HepG2 (cell line): ENCODE data around the gene NTN5. TPM values are rescaled to one million over a fixed set of nuclear protein-coding genes. Genes with fewer than 3 reads are reported as not detected.
A peak's percentile ranks its signal among the peaks of the same experiment; 100 is the strongest.

ENCODE experiments used
- ATAC-seq: fragments of 200-7000 bp; cut with Tn5 transposase; 3 replicates; pipeline ENCODE4 v1.9.1; 2020; ENCODE audit warnings: mild to moderate bottlenecking, moderate library complexity
- BruUV-seq: library from RNA; stranded (reverse); fragments of 400-500 nt; replicated peaks from 2 replicates; lab custom pipeline; 2021; lab: Mats Ljungman, UMichigan
- CTCF ChIA-PET: fragments of 300-600 bp; formaldehyde crosslinking; extraction: SDS; loops from one replicate; lab custom pipeline; 2021; ENCODE audit warnings: low total read pairs, inconsistent platforms, low intra/inter-chr PET ratio; lab: Yijun Ruan, JAX
- POLR2A ChIA-PET: fragments of 350-600 bp; sonication (Branson Sonifier 250); formaldehyde crosslinking; loops from one replicate; lab custom pipeline; 2020; ENCODE audit warnings: antibody characterized with exemption, inconsistent platforms; lab: Yijun Ruan, JAX
- DNase-seq: peaks from one replicate; pipeline ENCODE4 v3.0.0-alpha.2; 2015; ENCODE audit warnings: low spot score
- FAIRE-seq: peaks from 3 replicates; lab custom pipeline; 2011; peaks lifted over from hg19 to GRCh38; lab: Jason Lieb, UNC
- H2AFZ ChIP-seq: one replicate; pipeline ENCODE4 v1.6.1; 2011; ENCODE audit warnings: low read length, inconsistent platforms
- H3K27ac ChIP-seq: fragments of 300-600 bp; 3 replicates; pipeline ENCODE4 v1.8.0; 2011; ENCODE audit warnings: mixed run types, mild to moderate bottlenecking, mixed read lengths, low read length, inconsistent platforms; ENCODE audit not compliant: insufficient read depth; ENCODE audit errors: extremely low read length
- H3K27me3 ChIP-seq, 2 experiments: fragments of 200-600 bp in 1 of 2; 2 replicates in 1 of 2; 3 replicates in 1 of 2; pipeline versions ENCODE4 v1.6.0 to v1.8.0; 2011; ENCODE audit warnings: low read length in 2 of 2, mild to moderate bottlenecking in 2 of 2, moderate library complexity in 2 of 2, inconsistent platforms in 1 of 2; ENCODE audit not compliant: insufficient read depth in 2 of 2, control insufficient read depth in 1 of 2
- H3K36me3 ChIP-seq, 2 experiments: fragments of 200-600 bp in 1 of 2; replicated peaks in 1 of 2; 2 replicates in 1 of 2; 3 replicates in 1 of 2; pipeline versions ENCODE4 v1.5.1 to v1.8.0; 2011; ENCODE audit warnings: low read length in 2 of 2, inconsistent platforms in 1 of 2; ENCODE audit not compliant: insufficient read depth in 2 of 2, control insufficient read depth in 1 of 2
- H3K4me1 ChIP-seq: 2 replicates; pipeline ENCODE4 v1.5.1; 2012; ENCODE audit warnings: low read length, inconsistent platforms; ENCODE audit not compliant: insufficient read depth
- H3K4me2 ChIP-seq: 2 replicates; pipeline ENCODE4 v1.6.0; 2011; ENCODE audit warnings: low read depth, low read length, inconsistent platforms
- H3K4me3 ChIP-seq, 3 experiments: fragments of 200-600 bp in 1 of 3; sonication (generic), shearing (Covaris generic) in 1 of 3; replicated peaks in 1 of 3; 2 replicates each; pipeline ENCODE4 v1.5.1; 2011 to 2016; ENCODE audit warnings: low read length in 3 of 3, inconsistent platforms in 2 of 3, low read depth in 2 of 3, mild to moderate bottlenecking in 2 of 3, control low read depth in 1 of 3, mixed read lengths in 1 of 3; ENCODE audit not compliant: insufficient read depth in 1 of 3
- H3K79me2 ChIP-seq: one replicate; pipeline ENCODE4 v1.6.1; 2011; ENCODE audit warnings: low read length, inconsistent platforms; ENCODE audit not compliant: insufficient read depth
- H3K9ac ChIP-seq: 2 replicates; pipeline ENCODE4 v1.6.0; 2011; ENCODE audit warnings: mild to moderate bottlenecking, low read depth, low read length, inconsistent platforms; ENCODE audit not compliant: insufficient read depth
- H3K9me3 ChIP-seq: 2 replicates; pipeline ENCODE4 v1.5.1; 2012; ENCODE audit warnings: mild to moderate bottlenecking, low read length
- H4K20me1 ChIP-seq: 2 replicates; pipeline ENCODE4 v1.6.0; 2011; ENCODE audit warnings: inconsistent platforms, mild to moderate bottlenecking, low read length, moderate library complexity; ENCODE audit not compliant: insufficient read depth
- BCL6 ChIP-seq: IDR thresholded peaks from 2 replicates; pipeline ENCODE4 v1.6.1; 2016; ENCODE audit warnings: missing genetic modification reagents, missing compliant biosample characterization
- BORCS8-MEF2B ChIP-seq: sonication (generic); formaldehyde crosslinking; IDR thresholded peaks from 2 replicates; pipeline ENCODE4 v1.8.0; 2022; ENCODE audit warnings: mild to moderate bottlenecking, missing genetic modification reagents
- CENPBD1 ChIP-seq: sonication (generic); formaldehyde crosslinking; IDR thresholded peaks from 2 replicates; pipeline ENCODE4 v1.8.0; 2022; ENCODE audit warnings: missing genetic modification reagents, low read depth, mild to moderate bottlenecking, borderline replicate concordance
- ETS1 ChIP-seq: sonication (generic); formaldehyde crosslinking; IDR thresholded peaks from 2 replicates; pipeline ENCODE4 v1.4.0; 2020; ENCODE audit warnings: missing genetic modification reagents
- FIP1L1 ChIP-seq: fragments of 200-400 bp; formaldehyde crosslinking; IDR thresholded peaks from 2 replicates; pipeline ENCODE4 v1.6.1; 2018; ENCODE audit warnings: low read depth, mild to moderate bottlenecking, low read length, moderate library complexity, borderline replicate concordance; ENCODE audit not compliant: insufficient read depth
- FOXP1 ChIP-seq, 2 experiments: fragments of 450-650 bp in 1 of 2; IDR thresholded peaks; 2 replicates each; pipeline ENCODE4 v1.6.1; 2017 to 2018; ENCODE audit warnings: antibody characterized with exemption in 1 of 2
- HMG20A ChIP-seq: IDR thresholded peaks from 2 replicates; pipeline ENCODE4 v1.6.1; 2016; ENCODE audit warnings: borderline replicate concordance
- HNRNPUL1 ChIP-seq: fragments of 200-400 bp; formaldehyde crosslinking; IDR thresholded peaks from 2 replicates; pipeline ENCODE4 v1.6.1; 2017; ENCODE audit warnings: low read depth, mild to moderate bottlenecking, low read length, moderate library complexity
- IRF2 ChIP-seq: IDR thresholded peaks from 2 replicates; pipeline ENCODE4 v1.6.1; 2018; ENCODE audit warnings: missing genetic modification reagents, missing compliant biosample characterization
- KMT2A ChIP-seq: sonication (generic); formaldehyde crosslinking; IDR thresholded peaks from 2 replicates; pipeline ENCODE4 v1.4.0; 2020; ENCODE audit warnings: missing genetic modification reagents
- PCBP2 ChIP-seq: fragments of 200-400 bp; formaldehyde crosslinking; optimal IDR thresholded peaks from 2 replicates; pipeline ENCODE3; 2018; ENCODE audit warnings: low read length, low read depth; ENCODE audit not compliant: poor library complexity, severe bottlenecking
- RBFOX2 ChIP-seq: fragments of 200-400 bp; formaldehyde crosslinking; IDR thresholded peaks from 2 replicates; pipeline ENCODE4 v1.6.1; 2017; ENCODE audit warnings: low read depth, mild to moderate bottlenecking, low read length
- SP5 ChIP-seq: IDR thresholded peaks from 2 replicates; pipeline ENCODE4 v1.6.1; 2016; ENCODE audit warnings: low read depth, borderline replicate concordance
- ZBTB38 ChIP-seq: sonication (generic); formaldehyde crosslinking; IDR thresholded peaks from 2 replicates; pipeline ENCODE4 v1.5.1; 2020; ENCODE audit warnings: mild to moderate bottlenecking, missing genetic modification reagents
- ZC3H13 ChIP-seq: sonication (generic); formaldehyde crosslinking; IDR thresholded peaks from 2 replicates; pipeline ENCODE4 v1.8.1; 2023; ENCODE audit warnings: mild to moderate bottlenecking, missing genetic modification reagents, moderate library complexity
- ZNF263 ChIP-seq: sonication (generic); formaldehyde crosslinking; IDR thresholded peaks from 2 replicates; pipeline ENCODE4 v1.4.0; 2020; ENCODE audit warnings: missing genetic modification reagents
- ZNF446 ChIP-seq: sonication (generic); formaldehyde crosslinking; IDR thresholded peaks from 2 replicates; pipeline ENCODE4 v1.5.0; 2020; ENCODE audit warnings: mild to moderate bottlenecking, missing genetic modification reagents
- ZNF546 ChIP-seq: sonication (generic); formaldehyde crosslinking; conservative IDR thresholded peaks from 2 replicates; pipeline ENCODE4 v1.8.1; 2023; ENCODE audit warnings: mild to moderate bottlenecking, missing genetic modification reagents
- ZNF672 ChIP-seq: sonication (generic); formaldehyde crosslinking; IDR thresholded peaks from 2 replicates; pipeline ENCODE4 v1.8.1; 2022; ENCODE audit warnings: missing genetic modification reagents
- ZNF777 ChIP-seq: sonication (generic); formaldehyde crosslinking; IDR thresholded peaks from 2 replicates; pipeline ENCODE4 v1.4.0; 2020; ENCODE audit warnings: missing genetic modification reagents
- ZNF891 ChIP-seq: sonication (generic); formaldehyde crosslinking; IDR thresholded peaks from 2 replicates; pipeline ENCODE4 v1.5.0; 2020; ENCODE audit warnings: mild to moderate bottlenecking, missing genetic modification reagents
- WGBS: methylation state at CpG from one replicate; pipeline ENCODE4 v1.1.6; 2017; ENCODE audit warnings: low lambda C conversion rate; 5-methylcytosine and 5-hydroxymethylcytosine counted together
- in situ Hi-C: cut with HindIII; loops from 2 replicates; pipeline ENCODE4 v1.10.0; 2017; ENCODE audit warnings: low pct_unique_long_range_greater_than_20kb; ENCODE audit not compliant: extremely low pct_ligation_motif_present
- intact Hi-C: fragments of 100-400 bp; cut with micrococcal nuclease; formaldehyde crosslinking; loops from one replicate; pipeline ENCODE4 v1.10.0; 2022; ENCODE audit not compliant: unreplicated experiment
- polyA plus RNA-seq, 8 experiments: library from polyadenylated mRNA; depleted of rRNA in 3 of 8; stranded (reverse) in 7 of 8; unstranded in 1 of 8; fragments of >200 nt; fragmentation: Illumina TruSeq in 4 of 8; extraction: Trizol in 4 of 8; gene quantifications; 2 replicates each; pipeline versions ENCODE4 v1.2.1 to v1.2.3, GENCODE V29; 2011 to 2016; ENCODE audit warnings: low read depth in 4 of 8, missing spikeins in 1 of 8, mixed read lengths in 1 of 8; ENCODE audit not compliant: insufficient read depth in 1 of 8
- total RNA-seq, 5 experiments: library from RNA; depleted of rRNA; stranded (reverse); fragments of >200 nt; fragmentation: Illumina TruSeq; extraction: Trizol; gene quantifications; 2 replicates each; pipeline ENCODE4 v1.2.3, GENCODE V29; 2016; ENCODE audit warnings: low read depth in 1 of 5
- TF ChIP-seq, protein P1 (sequence below): sonication (generic); formaldehyde crosslinking; IDR thresholded peaks from 2 replicates; pipeline ENCODE4 v1.5.1; 2020; ENCODE audit warnings: missing genetic modification reagents, mild to moderate bottlenecking, borderline replicate concordance

Gene NTN5
- total and polyA plus RNA-seq, 2 of the 13 experiments (the other 11 are each of a cell fraction or from before 2014, with no cell fraction given): 0.05 TPM; not detected in 1

DNA sequence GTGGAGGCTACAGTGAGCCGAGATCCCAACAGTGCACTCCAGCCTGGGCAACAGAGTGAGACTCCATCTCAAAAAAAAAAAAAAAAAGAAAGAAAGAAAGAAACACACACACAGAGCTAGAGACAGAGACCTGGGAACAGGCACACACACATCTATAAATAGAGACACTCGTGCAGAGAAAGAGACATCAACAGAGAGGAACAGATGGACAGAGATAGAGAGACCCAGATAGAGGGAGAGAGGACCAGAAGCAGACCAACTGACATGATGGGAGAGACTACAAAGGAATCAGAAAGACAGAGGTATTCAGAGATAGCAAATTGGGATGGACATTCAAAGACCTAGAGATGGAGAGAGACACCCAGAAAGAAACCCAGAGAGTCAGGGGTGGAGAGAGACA, 24.7 kb downstream of the NTN5 start (continued):
- TF ChIP-seq, protein P1, sequence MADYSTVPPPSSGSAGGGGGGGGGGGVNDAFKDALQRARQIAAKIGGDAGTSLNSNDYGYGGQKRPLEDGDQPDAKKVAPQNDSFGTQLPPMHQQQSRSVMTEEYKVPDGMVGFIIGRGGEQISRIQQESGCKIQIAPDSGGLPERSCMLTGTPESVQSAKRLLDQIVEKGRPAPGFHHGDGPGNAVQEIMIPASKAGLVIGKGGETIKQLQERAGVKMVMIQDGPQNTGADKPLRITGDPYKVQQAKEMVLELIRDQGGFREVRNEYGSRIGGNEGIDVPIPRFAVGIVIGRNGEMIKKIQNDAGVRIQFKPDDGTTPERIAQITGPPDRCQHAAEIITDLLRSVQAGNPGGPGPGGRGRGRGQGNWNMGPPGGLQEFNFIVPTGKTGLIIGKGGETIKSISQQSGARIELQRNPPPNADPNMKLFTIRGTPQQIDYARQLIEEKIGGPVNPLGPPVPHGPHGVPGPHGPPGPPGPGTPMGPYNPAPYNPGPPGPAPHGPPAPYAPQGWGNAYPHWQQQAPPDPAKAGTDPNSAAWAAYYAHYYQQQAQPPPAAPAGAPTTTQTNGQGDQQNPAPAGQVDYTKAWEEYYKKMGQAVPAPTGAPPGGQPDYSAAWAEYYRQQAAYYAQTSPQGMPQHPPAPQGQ (CRISPR knock-in tag): no peak
- TF ChIP-seq SP5 (no peak), ZNF672 (CRISPR knock-in tag) (no peak), ZNF546 (CRISPR knock-in tag) (no peak), ZNF446 (CRISPR knock-in tag) (no peak), HNRNPUL1 (no peak), KMT2A (no peak), ZNF777 (CRISPR knock-in tag) (no peak), HMG20A (CRISPR knock-in tag) (no peak)

GRCh38 chr19:48646722-48647216, 26.0 kb downstream of the NTN5 start:
- Histone ChIP-seq H3K9me3 (no peaks in the 10 kb centered on the region), H3K27ac (no peak overlapping the region), H4K20me1 (no peaks in the 10 kb centered on the region), H3K79me2 (no peaks in the 10 kb centered on the region), H2AFZ (no peak overlapping the region), H3K4me1 (peaks cover 24% of the 10 kb centered on the region), H3K9ac (no peak overlapping the region; the same call in 1 of the 2 replicates), H3K4me3 (peak overlapping the region in 1 of 3 experiments; percentile 69; a peak in 1 of 6 replicates), H3K4me2 (peak overlapping the region; percentile 88; the same call in 1 of the 2 replicates), H3K27me3 (peaks cover 0 to 1% of the 10 kb centered on the region in 2 experiments; a peak in 2 of 5 replicates), H3K36me3 (no peaks in the 10 kb centered on the region)
- 12% methylated on average over 10 of the region's 10 CpGs for WGBS
- DNase-seq: no peak
- intact Hi-C loops: loop anchor here (2.0 kb wide), 1 partner anchor 34 kb away; no protein-coding TSS in a partner anchor
- FAIRE-seq: no peak
- ChIA-PET POLR2A (interaction anchor here (1.3 to 3.4 kb wide), 5 partner anchors 13 to 160 kb away, joined by 3 to 16 read pairs (median 7); partner anchors contain the start of genes RPL18 and SPHK2), CTCF (interaction anchor here (1.2 to 1.6 kb wide), 3 partner anchors 9 to 92 kb away, joined by 3 to 10 read pairs (median 7); partner anchors contain the start of gene DBP)
- no TSS peak for BruUV-seq
- in situ Hi-C loops: loop anchor here (5.0 kb wide), 2 partner anchors 141 to 196 kb away; no protein-coding TSS in a partner anchor
- no peak for ATAC-seq
- no peak for TF ChIP-seq ZC3H13 (CRISPR knock-in tag)
- TF ChIP-seq ETS1 (CRISPR knock-in tag): no peak
- no peak for TF ChIP-seq IRF2 (CRISPR knock-in tag)
- no peak for TF ChIP-seq ZNF891 (CRISPR knock-in tag)
- no peak for TF ChIP-seq BCL6
- TF ChIP-seq PCBP2: peak; percentile 83
- peak; percentile 95 for TF ChIP-seq ZNF263 (CRISPR knock-in tag)
- TF ChIP-seq FOXP1 (IDR thresholded peaks at IDR 0.05): no peak
- no peak for TF ChIP-seq FOXP1 (CRISPR knock-in tag; IDR thresholded peaks at IDR 0.05)
- TF ChIP-seq ZBTB38: no peak
- no peak for TF ChIP-seq BORCS8-MEF2B
- TF ChIP-seq RBFOX2: no peak
- no peak for TF ChIP-seq FIP1L1
- TF ChIP-seq CENPBD1 (CRISPR knock-in tag): no peak
